Tongue (tissue), 2 donors: ENCODE data around the gene SPOPL. TPM values are rescaled to one million over a fixed set of nuclear protein-coding genes. Genes with fewer than 3 reads are reported as not detected.
"Not testable (repeated sequence)": the region's sequence is repeated elsewhere in the genome, so short reads cannot be mapped to it uniquely, and the experiment has no call there.

ENCODE experiments used
- DNase-seq: peaks from one replicate; pipeline ENCODE4 v3.0.0-alpha.2; 2015
- total RNA-seq: library from RNA; depleted of rRNA; stranded (reverse); fragments of >200 nt; gene quantifications from one replicate; pipeline ENCODE4 v1.2.3, GENCODE V29; 2014

Gene SPOPL
- total RNA-seq, 1 donor from 2014 or later: 30.1 TPM

DNA sequence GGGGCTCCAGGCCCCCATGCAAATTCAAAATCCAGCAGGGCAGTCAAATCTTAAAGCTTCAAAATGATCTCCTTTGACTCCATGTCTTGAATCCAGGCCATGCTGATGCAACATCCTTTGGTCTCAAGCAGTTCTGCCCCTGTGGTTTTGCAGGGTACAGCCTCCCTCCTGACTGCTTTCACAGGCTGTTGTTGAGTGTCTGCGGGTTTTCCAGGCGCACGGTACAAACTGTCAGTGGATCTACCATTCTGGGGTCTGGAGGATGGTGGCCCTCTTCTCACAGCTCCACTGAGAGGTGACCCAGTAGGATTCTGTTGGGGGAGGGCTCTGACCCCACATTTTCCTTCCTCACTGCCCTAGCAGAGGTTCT, 22.1 kb downstream of the SPOPL start:
- not testable (repeated sequence) for DNase-seq

DNA sequence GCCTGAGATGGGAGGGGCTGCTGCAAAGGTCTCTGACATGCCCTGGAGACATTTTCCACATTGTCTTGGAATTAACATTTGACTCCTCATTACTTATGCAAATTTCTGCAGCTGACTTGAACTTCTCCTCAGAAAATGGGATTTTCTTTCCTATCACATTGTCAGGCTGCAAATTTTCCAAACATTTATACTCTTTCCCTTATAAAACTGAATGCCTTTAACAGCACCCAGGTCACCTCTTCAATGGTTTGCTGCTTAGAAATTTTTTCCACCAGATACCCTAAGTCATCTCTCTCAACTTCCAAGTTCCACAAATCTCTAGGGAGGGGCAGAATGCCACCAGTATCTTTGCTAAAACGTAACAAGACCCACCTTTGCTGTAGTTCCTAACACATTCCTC, 22.8 kb downstream of the SPOPL start:
- not testable (repeated sequence) for DNase-seq

DNA sequence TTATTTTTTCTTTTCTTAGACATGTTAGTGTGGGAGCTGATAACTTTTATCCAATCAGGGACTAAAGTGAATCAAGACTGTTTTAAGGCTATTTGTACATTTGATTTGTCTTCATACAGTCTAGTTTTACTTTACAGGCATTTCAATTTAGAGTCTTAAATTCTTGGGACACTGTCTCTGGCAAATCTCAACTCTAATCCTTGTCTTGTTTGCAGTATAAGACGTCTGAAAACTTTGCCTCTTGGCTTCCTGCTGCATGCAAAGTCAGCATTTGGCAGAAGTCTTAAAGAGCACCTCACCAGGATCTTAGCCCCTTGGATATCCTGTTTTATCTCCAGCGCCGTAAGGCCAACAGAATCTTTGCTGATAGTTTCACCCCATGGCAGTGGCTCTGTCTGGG, 30.3 kb downstream of the SPOPL start:
- DNase-seq: peak; percentile 73

DNA sequence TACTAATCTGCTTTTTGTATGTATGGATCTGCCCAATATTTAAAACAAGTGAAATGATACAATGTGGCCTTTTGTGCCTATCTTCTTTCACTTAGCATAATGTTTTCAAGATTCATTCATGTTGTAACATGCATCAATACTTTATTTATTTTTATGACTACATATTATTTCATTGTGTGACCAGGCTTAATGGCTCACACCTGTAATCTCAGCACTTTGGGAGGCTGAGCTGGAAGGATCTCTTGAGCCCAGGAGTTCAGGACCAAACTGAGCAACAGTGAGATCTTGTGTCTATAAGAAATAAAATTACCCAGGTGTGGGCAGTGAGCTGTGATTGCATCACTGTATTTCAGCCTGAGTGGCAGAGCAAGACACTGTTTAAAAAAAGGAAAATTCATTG, 33.2 kb downstream of the SPOPL start:
- DNase-seq: no peak

DNA sequence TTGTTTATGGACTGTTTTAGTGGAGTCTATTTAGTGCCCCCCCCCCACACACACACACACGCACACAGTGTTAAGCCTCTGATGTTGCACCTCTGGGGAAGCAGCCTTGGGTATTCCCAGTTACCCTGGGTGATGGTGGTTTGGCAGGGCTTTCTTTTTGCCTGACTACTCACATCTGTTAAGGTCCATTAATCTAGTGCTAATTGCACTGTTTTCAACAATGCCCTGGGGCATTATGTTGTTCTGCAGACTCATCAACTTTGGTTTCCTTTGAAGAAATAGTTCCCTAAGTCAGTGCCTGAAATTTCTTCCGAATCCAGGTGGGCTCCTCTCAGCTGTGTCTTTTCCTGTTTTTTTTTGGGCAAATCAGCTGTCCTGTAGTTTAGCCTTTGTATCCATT, 34.7 kb downstream of the SPOPL start:
- DNase-seq: no peak

DNA sequence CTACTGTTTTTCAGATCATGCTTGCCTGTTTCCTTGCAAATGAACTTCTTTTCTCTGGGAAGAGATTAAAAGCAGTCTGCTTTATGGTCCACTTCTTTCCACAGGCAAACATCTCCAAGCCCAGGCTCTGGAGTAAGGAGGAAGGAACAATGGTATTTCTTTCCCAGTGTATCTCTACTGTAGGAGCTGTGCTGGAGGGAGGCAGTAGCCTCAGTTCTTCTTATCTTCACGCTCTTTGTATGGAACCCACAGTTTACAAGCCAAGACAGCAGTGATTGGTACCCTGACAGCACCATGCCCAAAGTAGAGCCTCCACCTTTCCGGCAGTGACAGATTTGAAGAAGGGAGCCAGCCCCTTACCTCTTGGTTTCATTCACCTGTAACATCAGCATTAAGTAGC, 35.2 kb downstream of the SPOPL start:
- DNase-seq: no peak

DNA sequence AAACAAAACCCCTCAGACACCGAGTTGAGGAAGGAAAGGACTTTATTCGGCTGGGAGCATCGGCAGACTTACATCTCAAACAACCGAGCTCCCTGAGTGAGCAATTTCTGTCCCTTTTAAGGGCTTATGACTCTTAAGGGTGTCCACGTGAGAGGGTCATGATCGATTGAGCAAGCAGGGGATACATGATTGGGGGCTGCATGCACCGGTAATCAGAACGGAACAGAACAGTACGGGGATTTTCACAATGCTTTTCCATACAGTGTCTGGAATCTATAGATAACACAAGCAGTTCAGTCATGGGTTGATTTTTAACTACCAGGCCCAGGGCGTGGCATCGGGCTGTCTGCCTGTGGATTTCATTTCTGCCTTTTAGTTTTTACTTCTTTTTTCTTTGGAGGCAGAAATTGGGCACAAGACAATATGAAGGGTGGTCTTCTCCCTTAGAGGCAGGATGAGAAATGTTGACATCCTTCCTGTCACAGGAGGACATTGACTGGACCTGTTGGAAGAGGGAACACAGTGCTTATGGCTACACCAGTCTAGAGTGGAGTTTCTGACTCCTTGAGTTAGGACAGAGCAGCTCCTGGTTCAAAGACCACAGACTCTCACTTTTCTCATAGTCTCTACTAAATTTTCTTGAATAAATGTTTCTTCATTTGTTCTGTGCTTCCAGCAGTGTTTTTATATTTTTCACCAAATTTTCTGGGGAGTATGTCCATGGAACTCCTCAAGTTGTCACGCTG, 35.8 kb downstream of the SPOPL start:
- no peak for DNase-seq

DNA sequence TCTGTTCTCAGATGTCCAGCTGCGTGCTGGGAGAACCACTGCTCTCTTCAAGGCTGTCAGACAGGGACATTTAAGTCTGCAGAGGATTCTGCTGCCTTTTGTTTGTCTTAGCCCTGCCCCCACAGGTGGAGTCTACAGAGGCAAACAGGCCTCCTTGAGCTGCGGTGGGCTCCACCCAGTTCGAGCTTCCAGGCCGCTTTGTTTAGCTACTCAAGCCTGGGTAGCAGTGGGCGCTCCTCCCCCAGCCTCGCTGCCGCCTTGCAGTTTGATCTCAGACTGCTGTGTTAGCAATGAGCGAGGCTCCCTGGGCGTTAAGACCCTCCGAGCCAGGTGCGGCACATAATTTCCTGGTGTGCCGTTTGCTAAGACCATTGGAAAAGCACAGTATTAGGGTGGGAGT, 42.6 kb downstream of the SPOPL start:
- DNase-seq: not testable (repeated sequence)

DNA sequence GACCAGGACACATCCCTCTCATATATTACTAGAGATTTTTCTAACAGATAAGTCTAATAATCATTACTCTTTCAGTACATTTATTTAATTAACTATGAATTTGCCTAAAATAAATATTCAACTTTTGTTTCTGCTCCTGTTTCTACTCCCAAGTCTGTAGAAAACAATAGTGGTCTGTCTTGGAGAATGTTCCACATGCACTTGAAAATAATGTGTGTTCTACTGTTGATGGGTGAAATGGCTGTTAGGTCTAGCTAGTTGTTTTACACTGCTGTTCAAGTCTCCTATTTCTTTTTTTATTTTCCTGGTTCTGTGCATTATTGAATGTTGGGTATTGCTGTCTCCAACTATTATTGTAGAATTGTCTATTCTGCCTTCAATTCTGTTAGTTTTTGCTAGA, 47.2 kb downstream of the SPOPL start:
- no peak for DNase-seq

DNA sequence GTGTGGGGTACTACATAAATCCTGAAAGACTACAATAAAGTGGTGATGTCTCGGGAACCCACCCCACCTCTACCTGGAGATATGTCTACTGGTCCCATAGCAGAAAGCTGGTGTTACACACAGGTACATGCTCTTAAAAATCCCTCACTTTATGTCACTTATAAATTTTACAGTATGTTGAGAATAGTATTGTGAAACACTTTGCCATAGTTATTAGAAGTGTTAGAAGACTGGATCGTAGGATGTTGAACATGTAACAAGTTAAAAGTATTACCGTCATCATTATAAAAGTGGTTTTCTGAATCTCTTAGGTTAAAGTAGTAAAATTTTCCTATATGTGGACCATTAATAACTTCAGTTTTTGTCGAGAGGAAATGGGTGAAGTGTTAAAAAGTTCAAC, 48.6 kb downstream of the SPOPL start:
- DNase-seq: no peak

DNA sequence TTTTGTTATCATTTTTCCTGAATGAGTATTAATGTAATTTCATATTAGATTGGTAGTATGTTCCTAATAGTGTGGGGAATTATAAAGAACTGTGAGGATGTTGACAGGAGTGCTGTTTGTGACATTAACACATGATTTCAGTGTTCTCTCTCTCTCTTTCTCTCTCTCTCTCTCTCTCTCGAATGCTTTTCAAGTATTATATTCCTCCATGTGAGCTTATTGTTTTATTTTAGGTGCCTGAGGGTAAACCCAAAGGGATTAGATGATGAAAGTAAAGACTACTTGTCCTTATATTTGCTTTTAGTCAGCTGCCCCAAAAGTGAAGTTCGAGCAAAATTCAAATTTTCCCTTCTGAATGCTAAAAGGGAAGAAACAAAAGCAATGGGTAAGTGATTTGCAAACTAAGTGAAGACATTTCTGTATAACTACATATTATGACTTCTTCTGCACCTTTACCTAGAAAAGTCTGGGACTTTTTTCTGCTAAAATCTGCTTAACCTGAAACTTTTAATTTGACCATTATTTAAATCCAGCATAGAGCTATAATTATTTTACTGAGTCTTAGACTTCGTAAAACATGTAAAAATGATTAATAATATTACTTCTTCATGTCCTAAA, 49.2 kb downstream of the SPOPL start:
- DNase-seq: no peak

DNA sequence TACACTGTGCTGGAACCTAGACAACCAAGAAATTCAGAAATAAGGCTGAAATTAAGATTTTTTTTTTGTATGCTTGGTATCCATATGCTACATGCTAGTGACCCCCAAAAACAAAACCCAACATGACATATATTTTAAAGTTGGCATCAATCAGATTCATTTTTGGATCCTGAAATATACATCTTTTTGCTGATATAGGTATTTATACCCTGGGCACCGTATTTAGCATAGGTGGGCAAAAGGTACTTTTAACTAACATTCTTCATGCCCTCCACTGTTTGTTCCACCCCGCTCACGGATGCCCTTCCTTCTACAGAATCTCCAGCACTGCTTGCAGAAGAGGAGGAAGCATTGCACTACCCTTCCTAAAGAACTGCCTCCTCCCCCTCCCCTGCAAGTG, 52.6 kb downstream of the SPOPL start:
- no peak for DNase-seq

DNA sequence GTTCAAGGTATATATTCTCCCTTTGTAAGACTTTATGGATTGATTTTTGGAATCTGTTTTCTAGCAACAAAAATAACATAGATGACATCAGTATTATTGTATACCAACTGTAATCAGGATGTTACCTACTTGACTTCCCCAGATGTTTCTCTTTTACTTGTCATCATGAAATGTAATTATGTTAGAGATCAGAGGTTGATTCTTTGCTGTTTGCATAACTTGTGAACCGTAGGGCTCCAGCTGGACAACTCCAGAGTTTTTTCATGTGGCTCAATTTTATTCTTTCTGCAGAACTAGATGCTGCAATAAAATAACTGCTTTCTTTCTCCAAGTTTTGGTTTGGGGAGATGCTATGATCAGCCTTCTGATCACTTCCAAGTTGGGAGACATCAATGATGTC, 58.1 kb downstream of the SPOPL start:
- peak; percentile 9 for DNase-seq

DNA sequence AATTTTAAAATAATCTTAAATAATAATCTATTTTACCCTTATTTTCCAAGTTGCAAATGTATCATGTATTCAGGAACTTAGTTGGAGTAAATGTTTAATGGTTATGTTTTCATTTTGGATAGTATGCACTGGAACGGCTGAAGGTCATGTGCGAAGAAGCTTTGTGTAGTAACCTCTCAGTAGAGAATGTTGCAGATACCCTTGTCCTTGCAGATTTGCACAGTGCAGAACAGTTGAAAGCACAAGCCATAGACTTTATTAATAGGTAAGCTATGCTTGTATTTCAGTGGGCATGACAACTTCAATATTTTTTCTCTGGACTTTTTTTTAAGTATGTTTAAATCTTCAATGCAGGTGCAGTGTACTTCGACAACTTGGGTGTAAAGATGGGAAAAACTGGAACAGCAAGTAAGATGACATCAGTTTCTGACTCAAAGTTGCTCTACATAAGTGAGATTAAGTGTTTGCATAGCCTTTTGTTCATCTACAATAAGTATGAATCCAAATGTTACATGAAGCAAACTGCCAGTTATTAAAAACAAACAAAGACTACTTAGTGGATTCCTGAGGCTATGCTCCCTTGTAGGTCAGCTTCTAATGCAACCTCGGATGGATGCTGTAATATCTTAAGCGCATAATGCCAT, 63.1 kb downstream of the SPOPL start:
- DNase-seq: peak; percentile 48

DNA sequence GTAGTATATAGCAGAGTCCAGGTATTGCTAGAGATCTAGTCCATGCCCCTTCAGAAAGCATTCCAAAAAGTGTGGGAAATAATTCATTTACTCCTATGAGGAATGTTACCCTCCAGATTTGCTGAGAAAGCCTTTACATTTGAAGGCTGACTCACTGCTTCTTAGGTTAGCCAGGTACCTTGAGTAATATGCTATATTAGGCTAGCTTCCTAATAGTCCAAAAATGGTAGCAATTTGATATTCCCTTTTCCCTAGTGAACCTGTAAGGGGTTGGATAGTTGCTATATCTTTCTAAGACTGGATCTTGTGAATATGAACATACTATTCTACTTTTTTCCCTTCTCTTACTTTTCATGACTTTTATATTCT, 63.6 kb downstream of the SPOPL start:
- DNase-seq: no peak

DNA sequence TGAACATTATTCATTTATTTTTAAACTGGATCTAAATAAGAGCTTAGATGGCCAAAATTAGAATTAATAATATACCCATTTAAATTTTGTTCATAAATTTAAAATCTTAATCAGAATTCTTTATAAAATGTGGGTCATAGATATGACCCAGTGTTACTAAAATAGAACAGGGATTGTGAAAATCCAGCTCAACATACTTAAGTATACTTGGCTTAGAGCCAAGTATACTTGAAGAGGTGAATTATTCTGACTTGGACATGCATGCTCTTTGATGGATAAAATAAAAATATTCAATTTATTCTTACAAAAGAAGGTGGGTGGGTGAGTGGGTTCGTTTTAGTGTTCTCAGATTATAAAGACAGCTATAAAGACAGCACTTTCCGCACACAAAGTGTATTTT, 70.7 kb downstream of the SPOPL start:
- DNase-seq: peak; percentile 4

DNA sequence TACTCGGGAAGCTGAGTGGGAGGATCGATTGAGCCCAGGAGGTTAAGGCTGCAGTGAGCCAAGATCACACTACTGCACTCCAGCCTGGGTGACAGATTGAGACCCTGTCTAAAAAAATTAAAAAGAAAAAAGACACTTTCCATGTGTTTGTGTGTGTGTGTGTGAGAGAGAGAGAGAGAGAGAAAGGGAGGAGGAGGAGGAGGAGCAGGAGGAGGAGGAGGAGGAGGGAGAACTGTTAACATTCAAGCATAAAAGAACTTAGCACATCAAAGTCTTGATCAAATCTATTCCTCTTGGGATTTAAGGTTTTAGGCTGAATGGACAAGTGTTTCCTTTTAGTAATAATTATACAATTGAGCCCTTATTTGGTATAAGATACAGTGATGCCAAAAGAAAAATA, 75.5 kb downstream of the SPOPL start:
- DNase-seq: no peak

DNA sequence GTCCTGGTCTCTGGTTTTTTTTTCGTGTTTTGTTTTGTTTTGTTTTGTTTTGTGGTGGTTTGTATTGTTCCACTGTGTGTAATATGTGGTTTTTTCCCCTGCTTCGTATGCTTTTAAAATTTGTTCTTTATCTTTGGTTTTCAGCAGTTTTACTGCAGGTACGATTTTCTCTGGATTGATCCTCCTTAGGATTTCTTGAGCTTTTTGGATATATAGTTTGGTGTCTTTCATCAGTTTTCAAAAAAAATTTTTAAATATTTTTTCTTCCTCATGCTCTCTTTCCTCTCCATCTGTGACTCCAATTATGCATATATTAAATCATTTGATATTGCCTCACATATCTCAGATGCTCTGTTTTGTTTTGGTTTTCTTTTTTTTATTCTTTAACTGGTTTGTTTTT, 78.0 kb downstream of the SPOPL start:
- DNase-seq: no peak

DNA sequence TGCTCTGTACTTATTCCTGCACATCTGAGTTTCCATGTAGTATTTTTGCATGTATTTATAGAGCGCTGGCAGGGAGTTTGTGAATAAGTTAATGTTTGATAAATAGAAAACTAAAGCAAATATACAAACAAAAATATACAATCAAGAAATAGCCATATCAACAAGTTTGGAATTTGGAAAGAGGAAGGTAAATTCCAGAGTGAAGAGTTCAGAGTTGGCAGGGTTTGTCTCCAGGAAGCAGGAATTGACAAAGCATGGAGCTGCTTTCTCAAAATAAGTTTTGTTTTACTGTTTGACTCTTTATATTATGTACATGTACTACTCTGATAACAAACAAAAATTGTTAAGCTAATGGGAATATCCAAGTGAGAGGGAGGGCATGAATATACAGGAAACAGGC, 80.3 kb downstream of the SPOPL start:
- DNase-seq: no peak

DNA sequence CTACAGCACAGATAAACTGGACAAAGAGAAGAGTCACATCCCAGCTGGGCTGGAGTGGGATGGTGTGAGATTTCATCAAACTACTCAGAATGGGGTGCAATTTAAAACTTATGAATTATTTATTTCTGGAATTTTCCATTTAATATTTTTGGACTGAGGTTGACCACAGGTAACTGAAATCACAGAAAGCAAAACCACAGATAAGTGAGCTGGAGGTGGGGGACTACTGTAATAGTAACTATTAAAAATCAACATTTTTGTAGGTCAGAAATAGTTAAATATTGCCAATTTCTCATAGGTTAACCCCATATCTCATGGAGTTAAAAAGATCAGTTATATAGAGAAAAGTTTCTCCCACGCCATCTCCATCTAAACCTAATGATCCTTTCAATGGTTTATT, 88.1 kb downstream of the SPOPL start:
- DNase-seq: no peak

DNA sequence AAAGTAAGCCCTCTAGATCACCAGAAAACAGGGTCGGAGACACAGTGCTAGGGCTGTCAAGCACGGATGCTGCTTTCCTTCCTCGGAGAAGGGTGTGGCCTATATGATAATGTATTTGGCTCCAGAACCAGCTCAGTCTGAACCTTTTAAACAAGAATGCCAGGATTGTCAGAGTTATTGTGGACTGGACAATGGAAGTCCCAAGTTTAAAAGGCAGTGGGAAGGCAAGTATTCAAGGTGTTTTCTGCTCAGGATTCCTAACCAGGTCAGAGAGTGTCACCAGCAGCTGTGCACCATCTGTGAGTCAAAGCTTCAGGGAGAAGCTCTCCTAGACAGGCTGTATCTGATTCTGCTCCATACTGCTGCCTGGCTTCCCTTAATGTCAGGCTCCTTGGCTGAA, 94.8 kb downstream of the SPOPL start:
- peak; percentile 48 for DNase-seq

DNA sequence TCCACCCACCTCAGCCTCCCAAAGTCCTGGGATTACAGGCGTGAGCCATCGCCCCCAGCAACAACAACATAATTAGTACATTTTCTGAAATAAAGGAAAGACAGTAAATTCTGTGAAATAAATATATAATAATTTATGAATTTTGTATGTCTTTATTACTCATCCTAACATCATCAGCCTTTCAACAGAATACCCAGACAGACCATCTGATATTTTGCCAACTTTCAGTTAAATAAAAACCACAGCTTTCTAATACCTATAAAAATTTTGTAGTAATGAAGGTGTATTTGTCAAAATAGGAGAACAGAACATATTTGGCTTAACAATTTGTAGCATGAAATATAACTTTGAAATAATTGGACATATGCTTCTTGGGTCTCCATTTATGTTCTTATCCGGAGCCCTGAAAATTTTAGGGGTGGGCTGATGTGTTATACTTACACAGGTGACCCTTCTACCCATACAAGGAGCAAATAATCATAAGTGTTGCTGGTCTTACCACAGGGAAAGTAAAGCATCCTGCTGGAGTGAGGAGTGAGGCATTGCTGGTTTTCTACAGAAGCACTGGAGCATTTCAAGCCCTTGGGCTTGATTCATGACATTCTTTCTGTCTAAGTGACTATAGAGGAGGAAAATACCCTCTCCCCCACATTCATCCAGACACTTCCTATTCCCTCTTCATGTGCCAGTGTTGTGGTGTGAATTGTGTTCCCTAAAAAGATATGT, 99.3 kb downstream of the SPOPL start:
- DNase-seq: no peak

DNA sequence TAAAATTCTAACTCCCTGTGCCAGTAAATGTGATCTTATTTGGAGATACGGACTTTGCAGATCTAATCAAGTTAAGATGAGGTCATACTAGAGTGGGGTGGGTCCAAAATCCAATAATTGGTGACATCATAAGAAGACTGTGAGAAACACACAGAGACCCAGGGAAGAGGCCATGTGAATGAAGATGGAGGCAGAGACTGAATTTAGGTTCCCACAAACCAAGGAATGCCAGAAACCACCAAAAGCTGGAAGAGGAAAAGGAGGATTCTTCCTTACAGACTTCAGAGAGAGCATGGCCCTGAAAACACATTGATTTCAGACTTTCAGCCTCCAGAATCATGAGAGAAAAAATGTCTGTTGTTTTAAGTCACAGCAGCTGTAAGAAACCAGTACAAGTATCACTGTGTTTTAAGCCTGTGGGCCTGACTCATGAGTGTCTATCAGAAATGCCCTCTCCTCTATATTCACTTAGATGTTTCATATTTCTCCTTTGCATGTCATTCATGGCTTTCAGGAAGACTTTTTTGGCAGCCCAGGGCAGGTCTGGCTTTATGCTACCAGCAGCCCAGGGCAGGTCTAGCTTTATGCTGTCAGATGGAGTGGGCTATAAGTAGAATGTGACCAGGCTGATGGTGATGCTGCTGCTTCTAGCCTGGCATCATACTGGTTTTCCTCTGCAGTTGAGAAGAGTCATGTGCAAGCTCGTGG, 100.0 kb downstream of the SPOPL start:
- peak; percentile 15 for DNase-seq
